ACHN (cell line): ENCODE measurements around the gene CYB5R3.
A peak's percentile ranks its signal among the peaks of the same experiment; 100 is the strongest.

Experiments
- DNase-seq: peaks from one replicate; pipeline ENCODE4 v3.0.0-alpha.2; 2015
- in situ Hi-C: cut with HindIII; loops from 2 replicates; pipeline ENCODE4 v1.10.0; 2017; ENCODE audit warnings: low sequenced_read_pairs, low pct_ligation_motif_present, low pct_unique_long_range_greater_than_20kb

The CYB5R3 gene

GRCh38 chr22:42648368-42649245, 585 bp downstream of the CYB5R3 start:
- peak; percentile 45 for DNase-seq
- in situ Hi-C loops: no loop called here

GRCh38 chr22:42648017-42648367, 1.2 kb downstream of the CYB5R3 start:
- DNase-seq: no peak
- in situ Hi-C loops: no loop called here

DNA sequence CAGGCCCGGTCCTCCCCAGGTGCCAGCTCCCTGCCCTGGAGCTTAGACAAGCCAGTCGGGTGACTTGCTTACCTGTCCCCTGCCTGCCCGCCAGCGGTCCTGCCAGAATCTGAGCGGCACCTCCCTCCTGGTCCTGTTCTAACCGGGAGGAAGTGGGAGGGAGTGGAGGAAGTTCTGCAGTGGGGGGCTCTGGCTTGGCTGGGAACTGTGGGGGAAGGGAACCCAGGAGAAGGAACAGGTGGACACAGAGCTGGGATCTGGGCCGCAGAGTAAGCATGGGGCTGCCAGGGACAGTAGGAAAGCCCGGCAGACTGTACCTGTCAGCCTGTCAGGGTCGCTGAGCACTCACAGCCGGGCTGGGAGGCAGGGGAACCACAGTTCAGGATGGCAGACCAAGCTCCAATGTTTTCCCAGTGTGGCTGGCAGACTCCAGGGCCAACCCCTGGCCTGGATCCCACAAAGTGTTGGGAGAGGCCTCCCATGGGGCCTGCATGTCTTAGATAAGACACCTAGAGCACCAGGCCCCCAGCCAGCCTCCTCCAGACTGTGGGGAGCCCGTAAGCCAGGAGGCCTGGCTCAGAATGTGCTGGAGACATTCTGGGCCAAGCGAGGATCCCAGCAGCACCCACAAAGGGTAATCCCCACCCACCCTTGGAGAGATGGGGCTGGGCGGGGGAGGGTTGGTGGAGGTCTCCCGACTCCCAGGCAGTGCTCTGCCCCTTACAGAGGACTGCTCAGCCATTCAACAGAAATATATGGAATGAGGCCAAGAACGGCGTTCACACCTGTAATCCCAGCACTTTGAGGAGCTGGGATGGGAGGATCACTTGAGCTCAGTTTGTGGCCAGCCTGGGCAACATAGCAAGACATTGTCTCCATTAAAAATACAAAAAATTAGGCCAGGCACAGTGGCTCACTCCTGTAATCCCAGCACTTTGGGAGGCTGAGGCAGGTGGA, 2.3 kb downstream of the CYB5R3 start:
- no peak for DNase-seq
- in situ Hi-C loops: no loop called here

- in situ Hi-C loops: no loop called here
- no peak for DNase-seq
These were observed 3.1 kb downstream of the CYB5R3 start for GRCh38 chr22:42645938-42646568.

DNA sequence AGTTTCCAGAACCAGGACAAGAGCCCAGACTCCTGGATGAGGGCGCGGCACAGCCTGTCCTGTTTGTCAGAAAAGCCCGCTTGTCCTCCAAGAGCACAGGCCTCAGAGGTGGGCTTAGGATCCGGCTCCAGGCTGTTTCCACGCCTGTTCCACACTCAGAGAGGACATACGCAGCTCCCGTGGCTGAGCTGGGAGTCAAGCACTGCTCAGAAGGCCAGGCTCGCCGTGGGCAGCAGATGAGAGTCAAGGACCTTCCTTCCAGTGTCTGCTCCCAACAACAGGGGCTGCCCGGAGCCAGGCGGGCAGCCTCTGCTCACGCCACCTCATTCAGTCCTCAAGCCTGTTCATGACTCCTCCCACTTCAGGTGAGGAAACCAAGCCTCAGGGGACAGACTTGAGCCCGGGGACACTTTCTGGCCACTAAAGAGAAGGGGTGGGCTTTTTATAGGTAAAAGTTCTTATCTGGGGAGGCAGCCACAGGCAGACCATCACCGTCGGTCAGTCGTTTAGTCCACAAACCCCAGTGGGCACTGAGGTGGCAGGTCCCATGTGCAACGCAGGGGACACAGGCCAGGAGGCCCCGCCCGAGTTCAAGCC, 3.8 kb downstream of the CYB5R3 start:
- DNase-seq: no peak
- in situ Hi-C loops: no loop called here

- no peak for DNase-seq
- in situ Hi-C loops: no loop called here
These were observed 4.5 kb downstream of the CYB5R3 start for GRCh38 chr22:42644422-42645340.

GRCh38 chr22:42643634-42644421, 5.4 kb downstream of the CYB5R3 start:
- in situ Hi-C loops: no loop called here
- no peak for DNase-seq

DNA sequence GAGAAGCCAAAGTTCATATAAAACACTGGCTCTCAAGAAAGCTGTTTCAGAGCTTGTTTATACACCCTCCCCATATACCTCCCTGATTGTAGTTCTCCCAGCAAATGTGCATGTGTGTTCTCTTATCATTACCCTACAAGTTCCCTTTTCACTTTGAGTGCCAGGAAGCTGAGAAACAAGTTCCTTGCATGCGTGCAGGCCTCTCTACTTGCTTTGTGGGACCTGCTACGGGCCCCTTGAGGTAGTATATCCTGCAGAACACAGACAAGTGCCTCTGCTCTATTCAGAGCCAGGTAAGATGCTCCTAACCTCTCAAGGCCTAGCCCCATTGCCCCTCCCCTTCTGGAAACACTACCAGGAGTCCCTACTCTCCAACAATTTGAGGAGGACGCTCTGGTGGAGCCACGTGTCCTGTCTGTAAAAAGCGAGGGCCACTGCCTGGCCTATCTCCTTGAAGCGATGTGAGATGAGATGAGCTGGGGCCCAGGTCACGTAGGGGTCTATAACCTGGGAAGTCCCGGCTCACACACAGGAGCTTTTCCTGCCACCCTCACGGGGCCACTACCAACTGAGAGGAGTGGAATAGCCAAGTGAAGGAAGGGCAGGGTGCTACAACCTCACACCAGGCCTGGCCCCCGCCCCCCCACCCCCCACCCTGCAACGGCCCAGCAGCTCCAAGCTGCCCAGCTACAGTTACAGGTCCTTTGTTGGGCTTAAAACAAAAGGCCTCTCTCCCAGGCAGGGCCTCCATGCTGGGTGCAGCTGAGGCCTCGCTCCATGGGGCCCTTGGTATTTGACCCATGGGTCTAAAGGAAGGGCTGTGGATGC, 6.2 kb downstream of the CYB5R3 start:
- in situ Hi-C loops: no loop called here
- no peak for DNase-seq

GRCh38 chr22:42641801-42642413, 7.3 kb downstream of the CYB5R3 start:
- in situ Hi-C loops: no loop called here
- no peak for DNase-seq

- no peak for DNase-seq
- in situ Hi-C loops: no loop called here
These were observed 9.5 kb downstream of the CYB5R3 start for GRCh38 chr22:42639541-42640241.

GRCh38 chr22:42637555-42637954, 11.6 kb downstream of the CYB5R3 start:
- DNase-seq: no peak
- in situ Hi-C loops: no loop called here

GRCh38 chr22:42636506-42636905, 12.7 kb downstream of the CYB5R3 start:
- DNase-seq: no peak
- in situ Hi-C loops: no loop called here

DNA sequence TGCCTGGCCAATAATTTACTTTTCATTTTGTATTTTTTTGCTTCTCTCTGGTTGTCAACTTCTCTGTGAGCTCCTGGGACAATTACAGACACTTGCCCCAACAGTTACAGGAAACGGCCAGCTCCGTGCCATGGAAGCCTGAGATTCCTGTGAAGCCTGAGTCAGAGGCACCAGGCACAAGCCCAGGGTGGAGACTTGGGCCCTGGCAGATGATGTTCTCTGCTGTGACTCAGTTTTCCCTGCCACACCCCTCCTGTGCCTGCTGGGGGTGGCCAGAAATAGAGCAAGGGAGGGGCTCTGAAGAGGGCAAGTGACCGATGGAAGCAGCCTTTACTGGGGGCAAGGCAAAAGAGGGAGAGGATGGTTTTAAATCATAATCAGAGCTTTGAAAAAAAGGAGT, 13.7 kb downstream of the CYB5R3 start:
- DNase-seq: peak; percentile 92
- in situ Hi-C loops: no loop called here

GRCh38 chr22:42633013-42633412, 16.2 kb downstream of the CYB5R3 start:
- DNase-seq: no peak
- in situ Hi-C loops: no loop called here

DNA sequence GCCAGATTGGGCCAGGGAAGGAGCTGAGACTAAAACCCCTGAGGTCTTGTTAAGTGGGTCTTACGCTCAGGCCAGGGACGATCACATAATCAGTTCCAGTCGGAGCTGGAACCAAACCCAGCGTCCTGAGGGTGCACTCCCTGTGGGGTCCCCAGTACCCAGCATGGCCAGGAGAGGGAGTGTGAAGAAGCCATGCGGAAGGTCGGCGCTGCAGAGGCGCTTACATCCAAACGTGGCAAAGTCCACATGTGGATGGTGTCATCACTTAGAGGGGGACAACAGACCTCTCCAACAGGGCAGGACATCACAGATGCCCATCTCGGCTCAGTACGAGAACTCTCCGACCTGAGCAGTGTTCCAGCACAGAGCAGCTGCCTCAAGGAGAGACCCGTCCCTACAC, 17.1 kb downstream of the CYB5R3 start:
- DNase-seq: no peak
- in situ Hi-C loops: no loop called here
